GM21367 (cell line): Measurements from ENCODE around the gene ICE1.
"Not testable (repeated sequence)": the region's sequence is repeated elsewhere in the genome, so short reads cannot be mapped to it uniquely, and the experiment has no call there.

Source experiments
- ATAC-seq: cut with Tn5 transposase; IDR thresholded peaks from one replicate; pipeline ENCODE4 v1.9.1; 2021; ENCODE audit not compliant: unreplicated experiment

The ICE1 gene

DNA sequence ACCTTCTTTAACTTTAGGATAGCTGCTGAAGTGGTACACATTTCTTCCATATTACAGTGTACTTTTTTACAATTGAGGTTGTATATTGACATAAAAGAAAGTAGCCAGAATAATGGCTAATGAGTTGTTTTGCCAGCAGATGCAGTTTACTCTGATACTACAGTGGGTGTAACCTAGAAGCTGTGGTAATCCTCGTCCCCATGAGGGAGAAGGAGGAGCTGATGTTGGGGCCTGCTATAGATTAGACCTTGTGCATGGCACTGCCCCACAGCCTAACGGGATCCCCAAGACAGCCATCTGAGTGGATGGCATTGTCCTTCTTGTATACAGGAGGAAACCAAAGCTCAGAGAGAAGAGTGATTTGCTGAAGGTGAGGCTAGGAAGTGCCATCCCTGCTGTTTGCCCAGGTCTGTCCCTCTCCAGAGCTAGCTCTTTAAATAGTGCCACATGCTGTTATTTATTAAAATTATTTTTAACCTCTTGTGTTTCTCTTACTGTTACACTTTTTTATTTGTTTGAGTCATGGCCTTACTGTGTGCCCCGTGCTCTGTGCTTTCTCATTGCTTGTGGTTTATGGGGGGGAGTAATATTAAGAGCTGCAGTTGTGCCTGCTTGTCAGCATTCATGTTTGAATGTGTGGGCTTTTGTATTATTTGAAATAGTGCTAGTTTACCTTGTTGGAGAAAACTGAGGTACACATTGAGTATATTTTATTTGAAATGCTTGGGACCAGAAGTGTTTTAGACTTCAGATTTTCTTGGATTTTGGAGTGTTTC is 65.3 kb downstream of the ICE1 start:
- no peak for ATAC-seq

DNA sequence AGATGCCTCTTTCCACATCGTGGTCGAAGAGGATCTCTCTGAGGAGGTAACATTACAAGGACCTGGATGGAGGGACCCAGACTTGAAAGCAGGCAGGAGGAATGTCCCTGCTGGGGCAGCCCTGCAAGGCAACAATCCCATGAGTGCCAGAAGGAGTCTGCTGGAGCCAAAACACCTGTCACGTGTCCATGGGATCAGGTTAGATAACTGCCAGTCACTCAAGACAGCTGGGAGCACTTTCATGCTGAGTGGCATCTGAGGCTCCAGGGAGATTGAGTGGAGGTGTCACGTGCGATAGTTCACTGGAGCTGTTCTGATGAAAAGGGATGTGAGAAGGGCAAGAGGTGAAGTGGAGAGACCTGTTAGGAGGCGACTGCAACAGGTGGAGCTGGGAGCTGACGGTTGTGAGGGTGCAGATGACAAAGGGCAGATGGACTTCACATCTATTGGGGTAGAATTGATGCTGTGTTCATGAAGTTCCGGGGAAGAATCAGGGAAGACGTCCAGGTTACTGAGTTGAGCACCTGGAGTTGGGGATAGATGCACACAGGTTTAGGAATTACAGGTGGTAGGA is 68.4 kb downstream of the ICE1 start:
- no peak for ATAC-seq

DNA sequence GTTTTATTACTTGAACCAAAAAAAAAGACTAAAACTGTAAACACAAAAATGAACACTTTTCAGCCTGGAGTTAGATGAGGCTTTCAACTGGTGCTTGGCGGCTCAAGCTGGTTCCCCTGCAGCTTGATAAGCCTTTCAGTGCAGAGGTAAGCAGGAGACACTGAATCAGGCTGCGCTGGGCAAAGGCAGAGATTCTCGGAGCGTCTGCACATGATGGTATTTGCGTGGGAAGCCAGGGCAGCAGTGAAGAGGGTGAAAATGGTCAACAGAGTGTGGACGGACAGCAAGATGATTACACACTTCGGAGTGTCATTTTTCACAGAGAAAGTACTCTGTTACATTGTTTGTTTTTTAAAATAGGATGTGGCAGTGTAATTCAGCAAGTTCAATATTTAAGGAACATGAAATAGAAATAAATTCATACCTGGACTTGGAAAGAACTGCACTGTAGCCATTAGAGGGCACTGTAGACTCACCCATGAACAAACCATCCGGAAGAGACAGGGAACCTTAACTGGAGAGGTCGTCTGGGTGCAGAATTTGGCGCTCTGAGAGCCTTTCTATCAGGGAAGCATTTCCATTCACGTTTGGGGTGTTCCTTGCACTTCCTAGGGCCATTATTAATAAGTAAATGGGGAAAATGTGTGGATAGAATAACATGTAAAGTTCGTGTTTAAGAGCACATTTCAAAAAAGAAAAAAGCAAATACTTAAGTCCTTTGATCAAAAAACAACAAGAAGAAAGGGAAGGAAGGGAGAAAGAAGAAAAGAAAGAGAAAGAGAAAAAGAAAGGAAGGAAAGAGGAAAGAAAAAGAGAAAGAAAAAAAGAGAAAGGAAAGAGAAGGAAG is 69.8 kb downstream of the ICE1 start:
- ATAC-seq, result peak; percentile 37

GRCh38 chr5:5492934-5493271 is 70.4 kb downstream of the ICE1 start:
- not testable (repeated sequence) for ATAC-seq

DNA sequence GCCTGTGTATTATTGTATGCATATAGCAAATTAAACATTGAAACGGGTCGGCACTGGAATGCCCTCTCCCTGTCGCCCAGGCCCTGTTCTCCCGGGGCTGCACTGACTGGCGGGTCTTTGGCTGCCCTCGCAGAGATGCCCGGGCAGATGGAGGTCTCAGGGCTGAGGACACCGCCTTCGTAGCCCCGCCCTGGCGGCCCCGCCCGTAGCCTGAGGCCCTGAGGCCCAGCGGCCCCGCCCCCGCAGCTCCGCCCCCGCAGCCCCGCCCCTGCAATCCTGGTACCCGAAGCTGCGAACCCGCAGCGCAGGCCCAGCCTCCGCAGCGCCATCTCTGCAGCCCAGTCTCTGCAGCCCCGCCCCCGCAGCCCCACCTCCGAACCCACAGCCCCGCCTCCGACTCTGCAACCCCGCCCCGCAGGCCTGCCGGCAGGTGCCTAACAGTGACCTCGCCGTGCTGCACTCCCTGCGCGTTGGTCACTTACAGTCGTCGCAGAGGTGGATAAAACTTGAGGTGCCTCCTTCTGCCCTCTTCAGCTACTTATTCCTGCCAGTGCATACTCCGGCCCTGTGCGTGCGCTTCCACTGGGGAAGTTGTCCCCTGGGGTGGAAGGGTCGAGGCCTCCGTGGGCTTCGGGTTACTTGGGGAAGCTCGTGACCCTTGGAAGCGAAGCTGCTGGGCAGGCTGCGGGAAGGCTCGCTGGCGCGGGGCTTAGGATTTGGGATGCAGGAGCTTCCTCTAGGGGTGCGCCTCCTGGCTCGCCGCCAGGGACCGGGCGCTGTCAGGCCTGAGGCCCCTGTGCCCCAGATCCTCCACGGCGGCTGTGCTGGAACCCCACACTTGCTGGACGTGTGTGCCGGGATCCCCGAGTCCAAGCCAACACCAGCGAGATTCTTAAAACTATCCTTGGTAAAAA is 72.3 kb downstream of the ICE1 start:
- peak; percentile 62 for ATAC-seq

DNA sequence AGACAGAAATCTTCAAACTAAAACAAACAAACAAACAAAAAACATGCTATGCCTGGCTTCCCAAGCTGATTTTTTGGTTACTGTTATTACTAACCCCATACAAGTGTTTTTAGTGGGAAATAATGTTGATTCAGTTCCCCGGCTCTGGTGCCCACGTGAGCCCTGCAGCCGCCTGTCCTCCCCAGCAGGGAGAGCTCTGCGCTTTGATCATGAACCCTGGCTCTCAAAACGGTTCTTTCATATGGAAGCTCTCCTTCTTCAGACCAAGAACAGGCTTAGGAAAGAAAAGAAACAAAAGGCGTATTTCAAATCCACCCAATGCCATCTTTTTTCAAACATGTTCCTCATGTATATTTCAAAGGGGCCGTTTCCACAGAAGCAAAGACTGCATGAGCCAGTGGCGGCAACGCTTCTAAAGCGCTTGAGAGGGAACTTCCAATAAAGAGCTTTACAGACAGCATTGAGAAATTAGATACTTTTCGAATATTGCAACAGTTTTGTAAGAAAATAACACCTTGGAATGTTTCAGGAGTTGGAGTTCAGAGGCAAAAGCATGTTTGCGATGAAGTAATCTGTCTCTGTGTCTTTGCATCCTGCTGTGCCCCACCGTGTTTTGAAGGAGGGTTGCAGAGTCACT is 74.8 kb downstream of the ICE1 start:
- peak; percentile 54 for ATAC-seq

- ATAC-seq, result no peak
Observed at GRCh38 chr5:5499442-5499841, 77.0 kb downstream of the ICE1 start.

- no peak for ATAC-seq
Observed at GRCh38 chr5:5504325-5504724, 81.8 kb downstream of the ICE1 start.

DNA sequence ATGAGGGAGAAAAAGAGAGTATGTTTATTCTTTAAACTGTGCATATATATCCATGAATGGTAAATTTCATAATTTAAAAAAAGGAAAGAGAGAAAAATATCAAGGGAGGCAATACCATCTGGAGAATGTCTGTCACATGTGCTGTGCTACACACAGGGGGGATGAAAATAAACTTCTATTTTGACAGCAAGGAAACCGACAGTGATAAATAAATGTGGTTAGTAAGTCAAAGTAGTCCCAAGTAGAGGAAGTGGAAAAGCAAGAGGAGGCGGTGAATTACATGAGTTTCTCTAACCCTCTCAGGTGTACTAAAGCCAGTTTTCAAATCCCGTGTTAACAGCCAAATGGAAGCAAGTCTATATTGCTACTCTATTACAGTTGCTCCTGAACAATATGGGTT is 83.3 kb downstream of the ICE1 start:
- ATAC-seq, result no peak

DNA sequence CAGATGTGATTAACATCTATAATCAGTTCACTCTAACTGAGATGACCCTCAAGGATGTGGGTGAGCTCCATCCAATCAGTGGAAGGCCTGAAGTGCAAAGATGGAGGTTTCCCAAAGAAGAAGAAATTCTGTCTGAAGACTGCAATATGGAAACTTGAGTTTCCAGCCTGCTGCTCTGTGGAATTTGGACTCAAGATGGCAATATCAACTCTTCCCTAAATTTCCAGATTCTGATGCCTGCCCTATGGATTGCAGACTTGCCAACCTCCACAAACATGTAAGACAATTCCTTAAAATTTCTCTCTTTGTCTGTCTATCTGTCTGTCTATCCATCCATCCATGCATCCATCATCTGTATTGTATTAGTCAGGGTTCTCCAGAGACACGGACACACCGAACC is 85.9 kb downstream of the ICE1 start:
- ATAC-seq, result no peak

GRCh38 chr5:5511904-5512416 is 89.5 kb downstream of the ICE1 start:
- no peak for ATAC-seq

DNA sequence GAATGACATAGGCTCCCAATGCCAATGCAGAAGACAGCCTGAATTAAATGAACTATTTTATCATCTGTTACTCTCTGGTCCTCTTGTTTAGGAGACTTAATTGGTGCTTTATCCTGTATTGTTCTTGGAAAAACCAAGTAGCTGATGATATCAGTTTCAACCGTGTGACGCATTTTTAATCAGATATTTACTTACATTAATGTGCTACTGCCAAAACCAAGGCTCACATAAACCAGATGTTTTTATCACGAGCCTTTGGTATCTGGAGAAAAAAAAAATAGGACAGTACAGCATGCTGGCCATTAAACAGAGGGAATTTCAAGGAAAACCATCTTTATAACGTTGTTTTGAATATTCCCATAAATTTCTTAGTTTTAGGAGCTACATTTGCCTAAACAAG is 90.1 kb downstream of the ICE1 start:
- no peak for ATAC-seq

- ATAC-seq, result not testable (repeated sequence)
Observed at GRCh38 chr5:5520622-5521021, 98.1 kb downstream of the ICE1 start.

GRCh38 chr5:5521029-5521428 is 98.6 kb downstream of the ICE1 start:
- no peak for ATAC-seq

DNA sequence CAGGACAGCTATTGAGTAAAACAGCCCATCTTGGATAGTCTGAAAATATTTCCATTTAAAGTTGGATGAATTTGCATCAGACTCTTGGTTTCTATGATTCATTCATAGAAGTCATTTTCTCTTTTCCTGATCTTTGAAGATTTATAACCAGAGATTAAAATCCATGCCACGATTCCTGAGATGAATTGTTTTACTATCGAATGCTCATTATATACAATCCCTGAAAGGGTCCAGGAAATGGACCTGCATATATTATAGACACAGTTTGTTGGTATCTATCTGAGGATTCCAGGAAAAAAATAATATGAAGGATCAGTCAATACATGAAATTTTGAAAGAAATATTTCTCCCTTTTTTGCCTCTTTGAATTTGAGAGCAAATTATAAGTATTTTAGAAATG is 99.0 kb downstream of the ICE1 start:
- no peak for ATAC-seq

DNA sequence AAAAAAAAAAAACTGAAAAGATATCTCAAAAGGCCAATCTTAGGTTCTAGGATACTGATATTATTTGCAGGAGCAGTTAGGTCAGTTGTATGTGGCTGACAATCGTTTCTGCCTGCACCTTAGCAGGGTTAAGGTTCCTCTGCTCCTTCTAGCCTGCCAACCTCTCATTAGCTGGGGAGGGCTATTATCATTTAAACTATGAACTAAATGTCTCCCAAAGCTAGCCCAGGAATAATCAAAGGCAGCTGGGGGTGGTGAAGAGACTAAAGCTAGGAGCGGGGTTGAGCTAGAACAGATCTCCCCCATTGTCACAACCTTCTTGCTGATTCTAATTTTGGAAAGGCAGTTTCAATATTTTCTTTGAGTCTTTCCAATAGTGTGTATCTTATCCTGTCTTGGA is 99.9 kb downstream of the ICE1 start:
- no peak for ATAC-seq

DNA sequence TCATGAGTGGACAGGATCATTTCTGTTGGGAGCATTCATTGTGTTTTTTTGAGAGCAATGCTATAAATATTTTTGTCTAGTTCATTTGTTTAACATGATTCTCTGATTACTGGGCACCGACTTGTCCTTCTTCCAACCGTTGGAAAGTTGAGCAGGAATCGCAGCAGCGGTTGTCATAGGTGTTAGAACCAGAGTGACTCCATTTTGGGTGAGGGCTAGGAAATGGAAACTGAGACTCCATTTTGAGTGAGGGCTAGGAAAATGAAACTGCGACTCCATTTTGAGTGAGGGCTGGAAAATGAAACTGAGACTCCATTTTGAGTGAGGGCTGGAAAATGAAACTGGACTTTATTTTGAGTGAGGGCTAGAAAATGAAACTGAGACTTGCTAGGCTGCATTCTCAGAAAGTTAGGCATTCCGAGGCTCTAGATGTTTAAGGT is 100.6 kb downstream of the ICE1 start:
- ATAC-seq, result peak; percentile 74

- ATAC-seq, result no peak
Observed at GRCh38 chr5:5524327-5524726, 101.8 kb downstream of the ICE1 start.

- ATAC-seq, result no peak
Observed at GRCh38 chr5:5531371-5531770, 108.9 kb downstream of the ICE1 start.
